AG04450 (cell line): ENCODE measurements around the gene PGM5. TPM values are rescaled to one million over a fixed set of nuclear protein-coding genes. Genes with fewer than 3 reads are reported as not detected.
"Not testable (repeated sequence)": the region's sequence is repeated elsewhere in the genome, so short reads cannot be mapped to it uniquely, and the experiment has no call there.

ENCODE experiments used
- CTCF ChIA-PET: fragments of 300-600, 350-600 bp; formaldehyde crosslinking; extraction: SDS; loops from one replicate; lab custom pipeline; 2022; ENCODE audit warnings: antibody characterized with exemption, inconsistent platforms; lab: Charles Lee
- POLR2A ChIA-PET: fragments of 350-600 bp; formaldehyde crosslinking; extraction: SDS; loops from one replicate; lab custom pipeline; 2021; ENCODE audit warnings: antibody characterized with exemption, inconsistent platforms; lab: Yijun Ruan, JAX
- DNase-seq: peaks from one replicate; pipeline ENCODE4 v3.0.0-alpha.2; 2011; ENCODE audit warnings: low read depth, low spot score
- H3K27ac ChIP-seq: one replicate; pipeline ENCODE4 v1.5.1; 2012; ENCODE audit warnings: low read depth, low read length, control low read depth
- H3K27me3 ChIP-seq: one replicate; pipeline ENCODE4 v1.6.0; 2012; ENCODE audit warnings: low read length; ENCODE audit not compliant: control insufficient read depth, insufficient read depth
- H3K4me3 ChIP-seq: 2 replicates; pipeline ENCODE4 v1.5.1; 2011; ENCODE audit warnings: mild to moderate bottlenecking, low read depth, low read length, control low read depth
- H3K9me3 ChIP-seq: 2 replicates; pipeline ENCODE4 v1.5.1; 2012; ENCODE audit warnings: low read length; ENCODE audit not compliant: control insufficient read depth, insufficient read depth
- polyA plus RNA-seq: library from polyadenylated mRNA; depleted of rRNA; stranded (reverse); fragments of >200 nt; gene quantifications from 2 replicates; pipeline ENCODE4 v1.2.3, GENCODE V29; 2011

PGM5 gene
- polyA plus RNA-seq, 1 experiment = 5.9 TPM

DNA sequence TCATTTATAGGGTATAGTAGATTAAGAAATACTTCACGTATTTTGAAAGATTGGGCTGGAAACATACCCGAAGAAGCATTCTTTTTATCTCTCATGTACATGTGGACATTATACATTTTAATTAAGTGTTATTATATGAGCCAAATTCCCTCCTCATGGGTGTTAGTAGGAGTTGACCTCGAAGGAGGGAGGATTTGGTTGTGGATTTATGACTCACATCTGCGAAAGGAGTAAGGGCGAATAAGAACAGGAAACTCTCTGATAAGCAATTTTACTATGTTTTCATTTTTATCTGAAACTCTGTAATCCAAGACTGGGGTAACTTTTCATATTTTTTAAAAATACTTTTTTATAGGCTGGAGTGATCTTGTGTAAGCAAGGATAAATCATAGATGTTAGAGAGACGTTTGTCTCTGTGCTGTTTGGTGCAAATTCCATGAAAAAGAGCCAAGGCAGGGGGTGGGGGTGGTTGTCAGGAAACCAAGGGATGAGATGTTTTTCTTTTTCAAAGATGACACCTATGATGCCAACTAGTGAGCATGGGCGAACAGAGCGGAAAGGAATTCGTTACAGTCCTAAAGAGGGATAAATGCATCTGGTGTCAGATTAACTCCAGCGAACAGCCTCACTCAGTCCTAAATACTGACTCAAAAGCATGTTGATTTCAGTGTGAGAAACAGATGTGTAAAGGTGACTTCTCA, 19.6 kb upstream of the PGM5 start:
- H3K9me3 ChIP-seq, CTCF ChIA-PET, POLR2A ChIA-PET, H3K4me3 ChIP-seq, H3K27ac ChIP-seq, DNase-seq, H3K27me3 ChIP-seq: not testable (repeated sequence)

DNA sequence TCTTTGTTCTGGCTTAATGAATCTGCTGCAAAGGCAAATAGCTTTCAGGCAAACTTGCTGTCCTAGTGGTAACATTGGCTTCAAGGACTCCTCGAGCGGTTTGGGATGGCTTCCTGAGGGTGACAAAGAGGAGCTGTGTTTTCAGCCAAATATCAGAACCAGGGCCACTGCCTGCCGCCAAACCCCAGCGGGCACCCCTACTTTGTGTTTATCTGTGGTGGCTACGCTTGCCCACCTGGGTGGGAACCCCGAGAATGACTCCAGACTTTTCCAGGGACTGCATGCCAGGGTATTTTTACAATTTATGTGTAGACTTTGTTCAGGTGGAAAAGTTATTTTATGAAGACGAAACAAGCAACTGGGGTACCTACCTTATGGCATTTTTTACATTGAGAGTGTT, 18.4 kb upstream of the PGM5 start:
- H3K27me3 ChIP-seq, POLR2A ChIA-PET, H3K9me3 ChIP-seq, H3K4me3 ChIP-seq, H3K27ac ChIP-seq, CTCF ChIA-PET, DNase-seq: not testable (repeated sequence)

DNA sequence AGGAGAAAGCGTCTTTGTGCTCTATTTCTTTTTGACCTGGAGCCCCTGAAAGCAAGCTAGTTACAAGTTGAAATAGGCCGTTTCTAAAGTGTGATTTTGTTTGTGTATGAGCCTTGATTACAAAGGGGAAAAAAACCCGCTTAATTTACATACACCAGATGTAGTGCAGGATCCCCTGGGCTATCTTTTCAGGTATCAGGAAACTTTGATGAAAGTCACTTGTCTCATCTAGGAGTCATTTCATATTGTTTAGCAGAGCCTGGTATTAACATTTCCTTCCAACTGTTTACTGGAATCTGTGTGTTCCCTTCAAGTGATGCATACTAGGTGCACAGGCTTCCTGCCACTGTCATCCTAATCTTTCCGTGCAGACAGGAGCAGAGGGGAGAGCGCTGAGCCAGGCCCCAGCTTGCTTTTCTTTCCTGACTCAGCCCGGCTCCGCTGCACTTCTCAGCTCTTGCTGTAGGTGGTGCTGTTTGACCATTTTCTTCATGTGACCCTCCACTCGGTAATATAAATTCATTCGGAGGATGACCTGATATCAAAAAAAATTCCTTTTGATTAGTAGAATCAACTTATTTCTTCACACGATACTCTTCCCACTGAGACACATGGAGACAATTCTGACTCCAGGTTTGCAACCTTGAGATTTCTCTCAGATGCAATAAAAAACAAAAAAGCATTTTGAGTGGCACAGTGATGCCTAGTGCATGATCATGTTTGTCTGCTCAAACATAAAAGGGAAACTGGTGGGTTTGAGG, 14.0 kb upstream of the PGM5 start:
- H3K27me3 ChIP-seq, POLR2A ChIA-PET, H3K9me3 ChIP-seq, H3K4me3 ChIP-seq, H3K27ac ChIP-seq, DNase-seq: not testable (repeated sequence)
- CTCF ChIA-PET = interaction anchor here (1.0 to 1.8 kb wide), 3 partner anchors 241 to 657 kb away, joined by 3 to 7 read pairs (median 5); no protein-coding TSS in a partner anchor

DNA sequence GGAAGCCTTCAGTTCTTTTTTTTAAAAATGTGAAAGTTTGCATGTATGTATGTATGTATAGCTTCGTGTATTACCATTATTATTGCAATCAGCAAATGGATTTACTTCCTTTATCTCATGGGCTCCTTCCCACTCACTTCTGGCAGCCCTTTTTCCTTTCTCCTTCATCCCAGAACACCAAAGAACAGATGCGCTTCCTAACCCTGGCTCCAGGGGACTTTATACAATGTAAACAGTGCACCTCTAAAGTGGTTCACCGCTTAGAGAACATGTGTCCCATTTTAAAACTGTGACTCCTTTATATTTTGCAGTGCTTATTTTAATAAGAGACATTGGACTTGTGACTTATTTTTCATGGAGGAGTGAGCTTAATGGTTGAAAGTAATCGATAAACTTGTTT, 13.2 kb upstream of the PGM5 start:
- H3K9me3 ChIP-seq, DNase-seq, H3K27me3 ChIP-seq, POLR2A ChIA-PET, H3K4me3 ChIP-seq, H3K27ac ChIP-seq: not testable (repeated sequence)
- CTCF ChIA-PET = interaction anchor here (0.7 to 1.8 kb wide), 5 partner anchors 225 to 1234 kb away, joined by 3 to 7 read pairs (median 5); no protein-coding TSS in a partner anchor

DNA sequence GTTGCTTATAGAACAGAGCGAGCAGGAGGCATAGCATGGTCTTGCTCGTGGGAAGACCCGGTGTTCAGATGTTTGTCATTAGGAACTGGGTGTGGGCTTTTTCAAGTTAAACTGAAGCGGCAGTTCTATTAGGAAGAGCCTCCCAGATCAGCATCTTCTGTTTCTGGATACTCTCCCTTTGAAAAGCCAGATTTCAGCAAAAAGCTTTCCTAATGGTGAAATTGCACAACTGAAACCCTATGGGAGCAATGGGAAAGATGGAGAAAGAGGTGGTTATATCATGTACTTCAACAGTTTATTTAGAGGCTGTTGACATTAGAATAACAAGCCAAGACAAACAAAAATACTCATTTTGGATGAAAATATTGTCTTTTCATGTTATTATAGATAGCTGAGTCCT, 12.4 kb upstream of the PGM5 start:
- DNase-seq, H3K27ac ChIP-seq, H3K9me3 ChIP-seq, H3K4me3 ChIP-seq, H3K27me3 ChIP-seq, POLR2A ChIA-PET: not testable (repeated sequence)
- CTCF ChIA-PET = interaction anchor here (1.8 kb wide), 1 partner anchor 240 kb away, joined by 5 read pairs; no protein-coding TSS in a partner anchor

DNA sequence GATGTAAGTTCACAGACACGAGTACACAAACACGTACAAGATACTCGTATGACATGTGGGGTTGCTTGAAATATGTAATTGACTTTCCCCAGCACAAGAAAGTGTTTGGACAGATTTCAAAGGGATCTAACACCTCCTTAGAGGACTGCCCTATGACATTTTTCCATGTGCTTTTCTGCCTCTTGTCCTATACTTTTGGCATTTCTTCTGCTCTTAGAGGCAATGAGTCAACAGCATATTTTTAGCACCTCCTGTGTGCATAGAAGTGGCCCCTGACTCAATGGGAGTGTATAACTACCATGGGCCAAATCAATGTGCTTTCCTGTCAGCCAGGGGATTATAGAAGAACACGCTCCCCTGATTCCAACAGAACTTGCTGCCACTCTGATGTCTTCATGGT, 4.7 kb upstream of the PGM5 start:
- POLR2A ChIA-PET, H3K9me3 ChIP-seq, H3K27ac ChIP-seq, H3K27me3 ChIP-seq, CTCF ChIA-PET, H3K4me3 ChIP-seq, DNase-seq: not testable (repeated sequence)

DNA sequence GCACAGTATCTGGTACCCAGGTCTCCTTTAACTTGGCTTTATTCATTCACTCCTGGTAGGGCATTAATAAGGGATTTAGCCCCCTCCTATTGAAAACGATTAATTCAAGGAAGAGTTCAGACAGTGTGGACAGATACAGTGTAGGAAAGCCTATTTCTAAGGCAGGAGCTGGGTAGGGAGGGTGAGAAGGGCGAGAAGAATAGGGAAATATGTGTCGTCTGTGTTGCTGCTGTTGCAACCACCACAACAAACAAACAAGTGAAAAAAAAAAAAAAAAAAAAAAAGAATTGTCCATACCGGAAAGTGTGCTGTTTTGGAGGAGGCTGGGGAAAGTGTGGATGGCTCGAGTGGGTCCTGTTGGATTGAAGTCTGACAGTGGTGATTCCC, 425 bp upstream of the PGM5 start:
- H3K27ac ChIP-seq, H3K9me3 ChIP-seq, H3K4me3 ChIP-seq, DNase-seq, H3K27me3 ChIP-seq, POLR2A ChIA-PET: not testable (repeated sequence)
- CTCF ChIA-PET = interaction anchor here (0.7 kb wide), 1 partner anchor 89 kb away, joined by 3 read pairs; no protein-coding TSS in a partner anchor

DNA sequence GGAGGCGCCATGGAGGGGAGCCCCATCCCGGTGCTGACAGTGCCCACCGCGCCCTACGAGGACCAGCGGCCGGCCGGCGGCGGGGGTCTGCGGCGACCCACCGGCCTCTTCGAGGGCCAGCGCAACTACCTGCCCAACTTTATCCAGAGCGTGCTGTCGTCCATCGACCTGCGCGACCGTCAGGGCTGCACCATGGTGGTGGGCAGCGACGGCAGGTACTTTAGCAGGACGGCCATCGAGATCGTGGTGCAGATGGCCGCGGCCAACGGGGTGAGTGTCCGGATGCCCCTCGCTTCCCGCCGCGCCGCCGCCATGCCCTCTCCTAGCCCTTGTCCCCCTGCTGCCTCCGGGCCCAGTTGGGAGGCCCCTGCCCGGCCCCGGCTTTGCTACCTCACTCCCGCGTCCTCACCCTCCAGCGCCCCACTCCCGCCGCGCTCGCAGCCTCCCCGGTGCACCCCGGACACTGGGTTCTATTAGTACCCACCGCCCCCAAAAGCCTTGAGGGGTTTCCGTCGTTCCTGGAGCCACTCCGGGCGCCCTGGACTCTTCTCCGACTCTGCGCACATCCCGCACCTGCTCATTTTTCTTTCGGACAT, 806 bp downstream of the PGM5 start:
- POLR2A ChIA-PET, CTCF ChIA-PET, H3K27ac ChIP-seq, H3K27me3 ChIP-seq, DNase-seq, H3K9me3 ChIP-seq: not testable (repeated sequence)
- peak overlapping the region; percentile 55 for H3K4me3 ChIP-seq

DNA sequence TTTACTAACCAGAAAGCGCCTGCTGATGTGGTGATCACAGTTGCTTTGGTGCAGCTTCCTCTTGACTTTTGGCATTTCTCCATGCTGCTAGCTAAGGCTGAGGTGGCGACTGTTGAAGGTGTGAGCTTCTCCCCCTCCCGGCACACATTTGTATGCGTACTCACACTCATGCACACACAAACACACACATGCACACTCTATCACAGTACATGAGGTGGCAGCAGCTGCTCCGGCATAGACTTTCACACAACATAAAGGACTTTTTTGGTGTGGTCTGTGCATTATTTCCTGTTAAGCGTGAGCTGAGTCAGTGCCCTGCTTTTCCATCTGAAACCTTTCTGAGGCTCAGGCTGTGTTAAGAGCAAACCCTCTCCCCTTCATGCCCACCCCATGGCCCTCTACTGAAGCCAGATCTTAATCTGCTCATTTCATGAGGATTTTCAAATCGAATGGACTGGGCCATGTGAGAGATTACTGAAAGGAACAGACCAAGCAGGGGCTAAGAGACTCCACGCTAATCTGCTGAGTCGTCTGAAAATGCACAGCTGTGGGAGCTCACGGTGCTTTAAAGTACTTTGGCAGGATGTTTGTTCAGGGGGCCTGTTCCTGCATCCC, 10.6 kb downstream of the PGM5 start:
- POLR2A ChIA-PET, DNase-seq, CTCF ChIA-PET, H3K4me3 ChIP-seq, H3K9me3 ChIP-seq, H3K27me3 ChIP-seq: not testable (repeated sequence)
- peak overlapping the region; percentile 47 for H3K27ac ChIP-seq

DNA sequence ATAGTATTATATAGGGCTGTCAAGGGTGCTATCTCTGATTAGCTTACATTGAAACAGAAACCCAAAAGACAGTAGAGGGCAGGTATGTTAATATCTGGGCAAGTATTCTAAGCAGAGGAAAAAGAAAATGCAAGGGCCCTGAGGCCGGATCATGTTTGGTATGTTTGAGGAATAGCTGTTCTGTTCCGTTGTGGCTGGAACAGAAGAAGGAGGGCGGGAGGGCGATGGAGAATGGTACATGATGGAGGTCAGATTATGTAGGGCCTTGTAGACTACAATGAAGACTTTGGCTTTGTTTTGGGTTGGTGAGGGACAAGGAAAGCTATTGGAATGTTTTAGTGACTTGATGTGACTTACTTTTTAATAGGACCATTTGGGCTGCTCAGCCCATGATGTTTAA, 19.4 kb downstream of the PGM5 start:
- H3K27me3 ChIP-seq, DNase-seq, POLR2A ChIA-PET, H3K4me3 ChIP-seq, CTCF ChIA-PET, H3K27ac ChIP-seq, H3K9me3 ChIP-seq: not testable (repeated sequence)

DNA sequence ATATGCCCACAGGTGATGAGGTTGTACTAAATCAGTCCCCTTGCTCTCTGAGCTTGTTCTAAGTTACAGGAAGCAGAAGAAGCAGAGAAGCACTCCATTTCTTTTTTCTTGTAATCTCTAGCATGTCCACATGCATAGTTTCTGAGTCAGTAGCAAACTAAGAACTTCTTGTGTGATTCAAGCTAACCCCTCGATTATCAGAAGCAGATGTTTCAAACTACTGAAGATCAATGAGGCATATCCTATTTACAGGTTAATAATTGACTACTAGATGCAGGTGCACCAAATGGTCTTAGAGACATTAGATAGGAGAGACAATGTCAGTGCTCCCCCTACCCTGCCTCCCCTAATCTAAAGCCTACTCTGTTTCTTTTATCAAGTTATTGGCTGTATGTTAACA, 21.3 kb downstream of the PGM5 start:
- POLR2A ChIA-PET, H3K27ac ChIP-seq, H3K4me3 ChIP-seq, CTCF ChIA-PET, DNase-seq, H3K27me3 ChIP-seq, H3K9me3 ChIP-seq: not testable (repeated sequence)
